Measurements from ENCODE around the gene ACVR1.

Gene ACVR1

DNA sequence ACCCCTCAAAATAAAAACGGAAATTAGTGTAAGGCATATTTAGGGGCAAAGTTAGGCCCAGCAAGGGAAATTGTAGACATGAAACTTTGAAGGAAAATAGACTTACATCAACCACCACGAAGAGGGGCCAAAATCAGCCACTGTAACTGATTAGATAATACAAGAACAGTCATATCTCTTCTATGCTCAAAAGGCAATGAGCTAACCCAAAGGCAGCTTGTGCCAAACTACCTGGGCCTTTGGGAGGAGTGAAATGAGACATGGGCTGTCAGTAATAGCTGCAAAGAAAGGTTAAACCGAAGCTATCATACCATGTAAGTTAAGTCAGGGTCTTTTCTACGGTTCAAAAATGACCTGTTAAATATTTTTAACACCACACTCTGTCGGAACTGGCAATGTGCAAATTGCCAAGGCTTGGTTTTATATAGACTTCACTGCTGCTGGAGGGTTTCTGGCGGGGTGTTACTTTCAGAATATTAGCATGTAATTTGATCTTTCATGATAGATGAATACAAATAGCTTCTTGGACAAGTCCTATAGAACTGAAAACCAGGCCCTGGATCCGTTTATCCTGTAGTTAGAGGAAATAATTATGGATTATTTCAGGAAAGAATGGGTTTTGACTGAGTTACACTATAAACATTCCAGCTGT, 69.6 kb downstream of the ACVR1 start:
- H3K27me3 ChIP-seq (ENCODE audit: insufficient read depth, low read depth, severe bottlenecking): no peaks in the 10 kb centered on the region
- no peak overlapping the region for H3K27ac ChIP-seq
- H3K4me3 ChIP-seq (ENCODE audit: low read depth, low read length): no peak overlapping the region
- TF ChIP-seq, protein P1, sequence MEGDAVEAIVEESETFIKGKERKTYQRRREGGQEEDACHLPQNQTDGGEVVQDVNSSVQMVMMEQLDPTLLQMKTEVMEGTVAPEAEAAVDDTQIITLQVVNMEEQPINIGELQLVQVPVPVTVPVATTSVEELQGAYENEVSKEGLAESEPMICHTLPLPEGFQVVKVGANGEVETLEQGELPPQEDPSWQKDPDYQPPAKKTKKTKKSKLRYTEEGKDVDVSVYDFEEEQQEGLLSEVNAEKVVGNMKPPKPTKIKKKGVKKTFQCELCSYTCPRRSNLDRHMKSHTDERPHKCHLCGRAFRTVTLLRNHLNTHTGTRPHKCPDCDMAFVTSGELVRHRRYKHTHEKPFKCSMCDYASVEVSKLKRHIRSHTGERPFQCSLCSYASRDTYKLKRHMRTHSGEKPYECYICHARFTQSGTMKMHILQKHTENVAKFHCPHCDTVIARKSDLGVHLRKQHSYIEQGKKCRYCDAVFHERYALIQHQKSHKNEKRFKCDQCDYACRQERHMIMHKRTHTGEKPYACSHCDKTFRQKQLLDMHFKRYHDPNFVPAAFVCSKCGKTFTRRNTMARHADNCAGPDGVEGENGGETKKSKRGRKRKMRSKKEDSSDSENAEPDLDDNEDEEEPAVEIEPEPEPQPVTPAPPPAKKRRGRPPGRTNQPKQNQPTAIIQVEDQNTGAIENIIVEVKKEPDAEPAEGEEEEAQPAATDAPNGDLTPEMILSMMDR (IDR thresholded peaks at IDR 0.05; ENCODE audit: low read depth, low read length): no peak
- no peaks in the 10 kb centered on the region for H3K9me3 ChIP-seq (ENCODE audit: severe bottlenecking)
- DNase-seq: no peak
- H3K36me3 ChIP-seq: no peaks in the 10 kb centered on the region

DNA sequence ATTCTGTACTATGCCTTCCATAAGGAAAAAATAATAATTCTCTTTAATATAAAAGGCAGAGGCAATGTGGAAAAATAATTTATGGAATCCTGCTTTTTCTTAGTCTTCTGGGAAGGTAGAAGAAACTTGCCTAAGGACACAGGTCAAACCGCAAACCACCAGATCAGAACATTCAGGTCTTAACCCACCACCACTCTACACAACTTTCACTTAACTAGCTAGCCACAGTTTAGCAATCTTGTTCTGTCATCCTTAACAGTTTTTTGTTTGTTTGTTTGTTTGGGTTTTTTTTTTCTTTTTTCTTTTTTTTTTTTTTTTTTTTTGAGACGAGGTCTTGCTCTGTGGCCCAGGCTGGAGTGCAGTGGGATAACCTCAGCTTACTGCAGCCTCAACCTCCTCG, 70.6 kb downstream of the ACVR1 start:
- no peaks in the 10 kb centered on the region for H3K9me3 ChIP-seq (ENCODE audit: severe bottlenecking)
- H3K36me3 ChIP-seq: no peaks in the 10 kb centered on the region
- H3K27me3 ChIP-seq (ENCODE audit: insufficient read depth, low read depth, severe bottlenecking): no peaks in the 10 kb centered on the region
- H3K4me3 ChIP-seq (ENCODE audit: low read depth, low read length): no peak overlapping the region
- TF ChIP-seq, protein P1 (IDR thresholded peaks at IDR 0.05; ENCODE audit: low read depth, low read length): no peak
- DNase-seq: no peak
- H3K27ac ChIP-seq: no peak overlapping the region

DNA sequence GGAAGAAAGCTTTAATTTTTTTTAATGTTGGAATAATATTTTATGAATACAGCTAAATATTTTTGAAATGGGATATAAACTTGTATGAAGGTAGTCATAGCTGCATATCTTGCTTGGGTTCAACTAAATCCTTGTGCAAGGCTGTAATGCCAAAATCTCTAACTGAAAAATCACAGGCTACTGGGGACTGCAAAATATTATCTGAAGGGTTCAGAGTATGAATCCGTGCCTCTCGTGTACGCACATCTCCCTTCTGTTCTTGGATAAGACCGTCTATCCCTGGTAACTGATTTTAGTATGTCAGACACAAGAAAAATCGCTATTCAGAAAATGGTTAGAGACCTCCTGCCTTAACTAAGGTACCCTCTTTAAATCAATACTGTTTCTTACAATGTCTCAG, 71.8 kb downstream of the ACVR1 start:
- DNase-seq: no peak
- H3K27ac ChIP-seq: no peak overlapping the region
- no peaks in the 10 kb centered on the region for H3K9me3 ChIP-seq (ENCODE audit: severe bottlenecking)
- H3K4me3 ChIP-seq (ENCODE audit: low read depth, low read length): no peak overlapping the region
- H3K36me3 ChIP-seq: no peaks in the 10 kb centered on the region
- TF ChIP-seq, protein P1 (IDR thresholded peaks at IDR 0.05; ENCODE audit: low read depth, low read length): no peak
- H3K27me3 ChIP-seq (ENCODE audit: insufficient read depth, low read depth, severe bottlenecking): no peaks in the 10 kb centered on the region

DNA sequence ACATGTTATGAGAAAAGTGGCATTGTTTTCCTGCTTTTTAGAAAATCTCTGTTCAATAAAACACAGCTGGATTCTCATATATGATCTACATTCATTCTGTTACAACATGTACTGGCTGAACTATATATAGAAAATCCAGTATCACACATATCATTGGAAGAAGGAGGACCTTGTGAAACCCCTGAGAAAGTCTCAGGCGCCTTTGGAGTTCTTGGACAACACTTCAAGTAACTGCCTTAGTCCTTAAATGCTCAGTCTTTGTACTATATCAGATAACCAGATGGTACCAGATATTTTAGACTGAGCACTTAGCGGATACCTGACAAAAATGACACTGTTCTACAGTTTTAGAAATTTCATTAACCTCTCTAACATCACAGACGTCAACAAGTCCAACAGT, 72.2 kb downstream of the ACVR1 start:
- TF ChIP-seq, protein P1 (IDR thresholded peaks at IDR 0.05; ENCODE audit: low read depth, low read length): no peak
- no peaks in the 10 kb centered on the region for H3K27me3 ChIP-seq (ENCODE audit: insufficient read depth, low read depth, severe bottlenecking)
- H3K36me3 ChIP-seq: no peaks in the 10 kb centered on the region
- H3K4me3 ChIP-seq (ENCODE audit: low read depth, low read length): no peak overlapping the region
- H3K27ac ChIP-seq: no peak overlapping the region
- DNase-seq: no peak
- no peaks in the 10 kb centered on the region for H3K9me3 ChIP-seq (ENCODE audit: severe bottlenecking)

DNA sequence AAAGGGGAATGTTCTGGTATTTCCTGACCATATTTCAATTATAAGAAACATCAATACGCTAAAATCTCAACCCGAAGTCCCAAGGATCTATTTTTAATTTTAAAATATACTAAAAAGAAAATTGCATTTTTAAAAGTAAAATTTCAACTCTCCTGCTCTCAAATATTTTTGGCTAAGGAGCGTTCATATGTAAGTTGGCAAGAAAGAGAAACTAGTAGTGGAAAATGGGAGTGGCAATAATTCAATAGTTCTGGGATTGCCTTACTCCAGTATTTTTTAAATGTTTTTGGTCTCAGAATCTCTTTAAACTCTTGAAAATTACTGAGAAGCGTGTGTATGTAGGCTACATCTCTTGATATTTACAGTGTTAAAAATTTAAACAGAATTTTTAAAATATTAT, 72.7 kb downstream of the ACVR1 start:
- DNase-seq: no peak
- no peaks in the 10 kb centered on the region for H3K9me3 ChIP-seq (ENCODE audit: severe bottlenecking)
- no peak overlapping the region for H3K27ac ChIP-seq
- H3K4me3 ChIP-seq (ENCODE audit: low read depth, low read length): no peak overlapping the region
- TF ChIP-seq, protein P1 (IDR thresholded peaks at IDR 0.05; ENCODE audit: low read depth, low read length): no peak
- H3K27me3 ChIP-seq (ENCODE audit: insufficient read depth, low read depth, severe bottlenecking): no peaks in the 10 kb centered on the region
- no peaks in the 10 kb centered on the region for H3K36me3 ChIP-seq
